ENCODE results near the gene BPNT1. TPM values are rescaled to one million over a fixed set of nuclear protein-coding genes. Genes with fewer than 3 reads are reported as not detected.
"Not testable (repeated sequence)": the region's sequence is repeated elsewhere in the genome, so short reads cannot be mapped to it uniquely, and the experiment has no call there.

BPNT1 gene
- total RNA-seq, 1 donor from 2014 or later, result 35.0 TPM

DNA sequence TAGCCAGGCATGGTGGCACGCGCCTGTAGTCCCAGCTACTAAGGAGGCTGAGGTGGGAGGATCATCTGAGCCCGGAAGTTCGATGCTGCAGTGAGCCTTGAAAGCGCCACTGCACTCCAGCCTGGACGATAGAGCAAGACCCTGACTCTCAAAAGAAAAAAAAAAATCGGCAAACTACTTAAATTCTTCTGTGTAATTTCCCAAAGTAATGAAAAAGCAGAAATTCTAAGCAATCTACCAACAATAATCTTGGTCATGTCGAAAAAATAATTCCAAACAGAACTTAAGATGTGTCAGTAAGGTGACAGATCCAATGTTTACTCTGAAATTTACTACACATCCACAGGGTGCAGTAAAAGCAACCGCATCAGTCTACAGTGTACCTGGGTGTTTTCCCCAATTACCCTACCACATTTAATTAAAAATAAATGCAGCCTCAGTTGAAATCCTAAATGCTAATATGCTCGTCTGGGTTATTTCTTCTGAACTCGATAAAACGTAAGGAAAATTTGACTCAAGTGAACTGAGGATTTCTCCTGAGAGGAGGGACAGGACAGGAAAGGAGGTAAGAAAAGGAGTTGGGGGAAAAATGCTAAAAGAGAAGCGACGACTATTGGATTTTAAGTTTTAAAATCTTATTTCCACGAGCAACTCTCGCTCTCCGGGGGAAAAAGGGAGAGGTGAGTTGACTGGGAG is 44.1 kb downstream of the BPNT1 start:
- TF ChIP-seq, protein P1, sequence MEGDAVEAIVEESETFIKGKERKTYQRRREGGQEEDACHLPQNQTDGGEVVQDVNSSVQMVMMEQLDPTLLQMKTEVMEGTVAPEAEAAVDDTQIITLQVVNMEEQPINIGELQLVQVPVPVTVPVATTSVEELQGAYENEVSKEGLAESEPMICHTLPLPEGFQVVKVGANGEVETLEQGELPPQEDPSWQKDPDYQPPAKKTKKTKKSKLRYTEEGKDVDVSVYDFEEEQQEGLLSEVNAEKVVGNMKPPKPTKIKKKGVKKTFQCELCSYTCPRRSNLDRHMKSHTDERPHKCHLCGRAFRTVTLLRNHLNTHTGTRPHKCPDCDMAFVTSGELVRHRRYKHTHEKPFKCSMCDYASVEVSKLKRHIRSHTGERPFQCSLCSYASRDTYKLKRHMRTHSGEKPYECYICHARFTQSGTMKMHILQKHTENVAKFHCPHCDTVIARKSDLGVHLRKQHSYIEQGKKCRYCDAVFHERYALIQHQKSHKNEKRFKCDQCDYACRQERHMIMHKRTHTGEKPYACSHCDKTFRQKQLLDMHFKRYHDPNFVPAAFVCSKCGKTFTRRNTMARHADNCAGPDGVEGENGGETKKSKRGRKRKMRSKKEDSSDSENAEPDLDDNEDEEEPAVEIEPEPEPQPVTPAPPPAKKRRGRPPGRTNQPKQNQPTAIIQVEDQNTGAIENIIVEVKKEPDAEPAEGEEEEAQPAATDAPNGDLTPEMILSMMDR (conservative IDR thresholded peaks at IDR 0.05; ENCODE audit: low read depth, low read length), result no peak
- H3K4me3 ChIP-seq (ENCODE audit: low read depth, low read length), result peak overlapping the region; percentile 97
- DNase-seq (ENCODE audit: low read depth), result no peak

DNA sequence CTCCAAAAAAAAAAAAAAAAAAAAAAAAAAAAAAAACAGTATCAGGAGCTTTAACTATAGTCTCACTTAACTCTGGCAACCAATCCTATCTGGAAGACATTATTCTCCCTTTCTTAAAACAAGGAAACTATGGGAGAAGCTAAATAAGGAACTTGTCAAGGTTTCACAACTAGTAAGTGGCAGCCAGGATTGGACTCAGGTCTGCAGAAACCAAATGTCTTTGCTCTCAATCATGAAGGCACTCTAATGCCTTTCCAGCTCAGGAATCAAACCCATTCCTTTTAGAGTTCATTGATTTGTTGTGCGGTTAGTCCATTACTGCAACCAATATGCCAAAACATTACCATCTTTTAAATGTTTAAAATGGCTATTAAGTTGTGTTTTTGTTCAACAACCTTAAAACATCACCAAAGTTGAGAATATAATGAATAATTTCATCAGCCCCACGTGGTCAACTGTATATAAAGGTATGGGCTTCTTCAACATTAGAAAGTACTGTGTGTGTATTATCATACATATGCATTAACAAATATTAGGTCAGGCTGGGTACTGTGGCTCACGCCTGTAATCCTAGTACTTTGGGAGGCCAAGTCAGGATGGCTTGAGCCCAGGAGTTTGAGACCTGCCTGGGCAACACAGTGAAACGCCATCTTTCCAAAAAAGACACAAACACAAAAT is 44.8 kb downstream of the BPNT1 start:
- DNase-seq (ENCODE audit: low read depth), result no peak
- TF ChIP-seq, protein P1 (conservative IDR thresholded peaks at IDR 0.05; ENCODE audit: low read depth, low read length), result no peak
- H3K4me3 ChIP-seq (ENCODE audit: low read depth, low read length), result peak overlapping the region; percentile 97

DNA sequence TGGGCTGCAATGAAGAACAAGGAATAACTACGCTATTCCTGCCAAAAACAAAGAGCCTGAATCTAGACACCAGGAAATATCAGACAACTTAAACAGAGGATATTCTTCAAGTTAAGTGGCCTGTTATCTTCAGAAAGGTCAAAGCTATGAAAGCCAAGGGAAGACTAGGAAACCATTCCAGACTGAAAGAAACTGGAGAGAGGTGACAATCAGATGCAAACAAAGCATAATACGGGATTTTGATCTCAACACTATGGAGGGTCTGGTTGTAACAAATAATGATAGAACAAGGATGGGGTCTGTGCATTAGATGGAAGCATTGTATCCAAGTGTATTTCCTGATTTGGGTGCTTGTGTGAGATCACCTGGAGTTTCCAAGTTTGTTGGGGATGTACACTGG is 45.9 kb downstream of the BPNT1 start:
- H3K4me3 ChIP-seq (ENCODE audit: low read depth, low read length), result no peak overlapping the region
- TF ChIP-seq, protein P1 (conservative IDR thresholded peaks at IDR 0.05; ENCODE audit: low read depth, low read length), result no peak
- no peak for DNase-seq (ENCODE audit: low read depth)

DNA sequence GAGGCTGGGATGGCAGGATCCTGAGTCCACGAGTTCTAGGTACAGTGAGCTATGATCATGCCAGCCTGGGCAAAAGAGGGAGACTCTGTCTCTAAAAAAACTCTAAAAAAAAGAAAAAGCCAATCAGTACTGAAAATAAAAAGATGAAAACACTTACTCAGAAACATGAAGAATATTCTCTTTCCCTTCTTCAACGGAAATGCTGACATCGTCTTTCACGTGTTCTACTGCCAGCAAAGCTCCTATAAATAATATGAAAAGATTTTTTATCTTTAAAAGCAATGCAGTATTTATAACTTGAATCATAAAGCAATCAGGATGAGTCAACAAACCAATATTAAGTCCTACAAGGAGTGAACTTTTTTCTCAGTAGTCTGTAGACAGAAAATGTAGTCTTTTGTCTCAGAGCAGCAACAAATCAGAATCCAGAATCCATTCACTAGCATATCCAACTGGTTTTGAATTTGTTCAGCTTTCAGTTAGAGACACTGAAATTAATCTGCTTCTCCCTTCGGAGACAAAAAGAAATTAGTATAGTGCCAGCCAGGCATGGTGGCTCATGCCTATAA is 49.5 kb downstream of the BPNT1 start:
- DNase-seq (ENCODE audit: low read depth), result no peak
- no peak overlapping the region for H3K4me3 ChIP-seq (ENCODE audit: low read depth, low read length)
- TF ChIP-seq, protein P1 (conservative IDR thresholded peaks at IDR 0.05; ENCODE audit: low read depth, low read length), result no peak

DNA sequence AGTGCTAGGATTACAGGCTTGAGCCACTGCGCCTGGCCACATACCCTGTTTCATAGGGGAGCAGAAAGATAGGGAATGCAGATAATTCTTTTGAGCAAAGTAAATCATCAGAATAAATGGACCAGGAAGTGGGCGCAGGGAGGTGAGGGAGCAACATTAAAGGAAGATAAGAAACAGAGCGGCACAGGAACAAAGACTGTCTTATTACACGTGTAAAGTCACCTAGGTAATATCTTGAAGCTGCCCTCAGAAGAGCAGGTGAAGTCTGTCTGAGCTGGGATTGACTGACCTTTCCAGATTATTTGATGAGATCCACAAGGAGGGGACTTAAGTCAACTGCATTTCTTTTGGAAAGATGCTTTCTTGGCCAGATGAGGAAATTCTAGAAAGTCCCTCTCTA is 50.9 kb downstream of the BPNT1 start:
- no peak for DNase-seq (ENCODE audit: low read depth)
- TF ChIP-seq, protein P1 (conservative IDR thresholded peaks at IDR 0.05; ENCODE audit: low read depth, low read length), result no peak
- no peak overlapping the region for H3K4me3 ChIP-seq (ENCODE audit: low read depth, low read length)

DNA sequence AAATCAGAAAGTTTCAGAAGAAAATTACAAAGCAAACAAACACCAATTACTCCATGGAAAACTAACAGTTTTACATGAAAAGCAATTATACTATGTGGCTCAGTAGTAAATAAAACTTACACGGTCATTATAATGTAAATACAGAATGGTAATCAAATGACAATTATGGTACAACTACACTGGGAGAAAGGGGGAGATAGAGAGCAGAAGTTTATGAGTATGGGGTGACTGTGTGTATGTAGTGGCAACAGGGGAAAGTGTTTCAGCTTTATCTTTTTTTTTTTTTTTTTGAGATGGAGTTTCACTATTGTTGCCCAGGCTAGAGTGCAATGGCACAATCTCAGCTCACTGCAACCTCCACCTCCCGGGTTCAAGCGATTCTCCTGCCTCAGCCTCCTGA is 51.8 kb downstream of the BPNT1 start:
- DNase-seq (ENCODE audit: low read depth); H3K4me3 ChIP-seq (ENCODE audit: low read depth, low read length): not testable (repeated sequence)

DNA sequence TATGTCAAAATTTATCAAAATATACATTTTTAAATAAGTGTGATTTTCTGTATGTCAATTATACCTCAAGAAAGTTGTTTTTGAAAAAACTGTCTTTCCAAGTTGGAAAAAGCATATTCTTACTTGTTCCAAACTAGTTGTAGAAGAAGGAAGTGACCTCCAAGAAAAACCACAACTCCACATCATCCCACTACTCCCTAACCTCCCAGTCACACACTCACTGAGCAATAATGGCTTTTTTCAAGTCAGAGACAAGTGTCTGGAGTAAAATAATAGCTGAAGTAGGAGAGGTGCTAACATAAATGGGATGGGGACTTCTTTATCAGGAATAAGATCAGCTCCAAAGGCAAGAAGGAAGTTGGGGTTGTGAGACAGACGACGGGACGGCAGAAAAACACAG is 56.7 kb downstream of the BPNT1 start:
- DNase-seq (ENCODE audit: low read depth), result no peak
- TF ChIP-seq, protein P1 (conservative IDR thresholded peaks at IDR 0.05; ENCODE audit: low read depth, low read length), result no peak
- no peak overlapping the region for H3K4me3 ChIP-seq (ENCODE audit: low read depth, low read length)

All from epithelial cell of proximal tubule (primary cell).